Breast epithelium (tissue), 4 donors: ENCODE data around the gene BNC2. TPM values are rescaled to one million over a fixed set of nuclear protein-coding genes. Genes with fewer than 3 reads are reported as not detected.

Source experiments
- DNase-seq, 2 donors: peaks; one replicate each; pipeline ENCODE4 v3.0.0-alpha.2; 2019; ENCODE audit warnings: low spot score in 2 of 2
- H3K27ac ChIP-seq, 2 donors: fragments of 200-600 bp; sonication (generic) in 1 of 2; one replicate each; pipeline ENCODE4 v1.5.1; 2016 to 2019; ENCODE audit warnings: mild to moderate bottlenecking in 1 of 2
- H3K27me3 ChIP-seq, 2 donors: fragments of 200-600 bp; sonication (generic) in 1 of 2; one replicate each; pipeline versions ENCODE4 v1.5.1 to v1.6.0; 2017 to 2019; ENCODE audit warnings: control low read depth in 1 of 2, mild to moderate bottlenecking in 1 of 2
- H3K36me3 ChIP-seq: fragments of 200-600 bp; one replicate; pipeline ENCODE4 v1.5.1; 2019
- H3K4me1 ChIP-seq, 2 donors: fragments of 200-600 bp; sonication (generic); one replicate each; pipeline ENCODE4 v1.5.1; 2016 to 2019; ENCODE audit warnings: control low read depth in 1 of 2
- H3K4me3 ChIP-seq, 3 donors: fragments of 200-600 bp; sonication (generic); 1 replicate in 2 of 3; 2 replicates in 1 of 3; pipeline ENCODE4 v1.5.1; 2016 to 2019; ENCODE audit warnings: mild to moderate bottlenecking in 3 of 3, moderate library complexity in 2 of 3
- H3K9me3 ChIP-seq, 2 donors: fragments of 200-600 bp; sonication (generic) in 1 of 2; one replicate each; pipeline ENCODE4 v1.5.1; 2016 to 2019; ENCODE audit warnings: control low read depth in 1 of 2
- CTCF ChIP-seq, 3 donors: fragments of 450-650 bp; IDR thresholded peaks; one replicate each; pipeline ENCODE4 v1.5.1; 2016 to 2017; ENCODE audit warnings: antibody characterized with exemption in 3 of 3, mild to moderate bottlenecking in 3 of 3, moderate library complexity in 3 of 3
- POLR2A ChIP-seq: fragments of 450-650 bp; IDR thresholded peaks from one replicate; pipeline ENCODE4 v1.6.1; 2016; ENCODE audit warnings: antibody characterized with exemption, mild to moderate bottlenecking, moderate library complexity
- POLR2AphosphoS5 ChIP-seq, 3 donors: sonication (generic); formaldehyde crosslinking; IDR thresholded peaks; one replicate each; pipeline ENCODE4 v1.6.1; 2017; ENCODE audit warnings: antibody characterized with exemption in 3 of 3
- intact Hi-C: fragments of 100-400 bp; cut with DNase I; formaldehyde crosslinking; loops from one replicate; pipeline ENCODE4 v1.15.1; 2023; ENCODE audit warnings: low total_unique reads
- total RNA-seq, 3 donors: library from RNA; depleted of rRNA; stranded (reverse); fragments of >200 nt; gene quantifications; one replicate each; pipeline ENCODE4 v1.1.0, GENCODE V29; 2016

BNC2 gene
- total RNA-seq, 3 donors from 2014 or later: 15.8 to 21.1 (median 17.0) TPM

- intact Hi-C loops: no loop called here
- H3K4me1 ChIP-seq: no peaks in the 10 kb centered on the region
- H3K4me3 ChIP-seq: no peak overlapping the region
- no peak for DNase-seq
- TF ChIP-seq POLR2A (no peak), CTCF (IDR thresholded peaks at IDR 0.05) (no peak), POLR2AphosphoS5 (IDR thresholded peaks at IDR 0.05) (no peak)
- H3K36me3 ChIP-seq: no peaks in the 10 kb centered on the region
- H3K27ac ChIP-seq: no peak overlapping the region
- no peaks in the 10 kb centered on the region for H3K9me3 ChIP-seq
- no peaks in the 10 kb centered on the region for H3K27me3 ChIP-seq
Measured at GRCh38 chr9:16414451-16414850, 456.0 kb downstream of the BNC2 start.

GRCh38 chr9:16413509-16414016, 456.9 kb downstream of the BNC2 start:
- intact Hi-C loops: no loop called here
- Histone ChIP-seq H3K27ac (peak overlapping the region in 1 of 2 donors; percentile 71), H3K4me3 (no peak overlapping the region), H3K36me3 (no peaks in the 10 kb centered on the region), H3K4me1 (no peaks in the 10 kb centered on the region), H3K27me3 (no peaks in the 10 kb centered on the region), H3K9me3 (no peaks in the 10 kb centered on the region)
- no peak for TF ChIP-seq CTCF (IDR thresholded peaks at IDR 0.05)
- TF ChIP-seq POLR2AphosphoS5 (IDR thresholded peaks at IDR 0.05): peak; percentile 47 to 64 (median 60)
- no peak for TF ChIP-seq POLR2A
- DNase-seq: no peak

- Histone ChIP-seq H3K4me3 (no peak overlapping the region), H3K9me3 (no peaks in the 10 kb centered on the region), H3K4me1 (no peaks in the 10 kb centered on the region), H3K36me3 (no peaks in the 10 kb centered on the region), H3K27me3 (no peaks in the 10 kb centered on the region), H3K27ac (no peak overlapping the region)
- intact Hi-C loops: no loop called here
- DNase-seq: no peak
- TF ChIP-seq CTCF (IDR thresholded peaks at IDR 0.05): no peak
- TF ChIP-seq POLR2A: no peak
- TF ChIP-seq POLR2AphosphoS5 (IDR thresholded peaks at IDR 0.05): no peak
Measured at GRCh38 chr9:16412740-16413139, 457.7 kb downstream of the BNC2 start.

GRCh38 chr9:16411311-16411710, 459.2 kb downstream of the BNC2 start:
- Histone ChIP-seq H3K4me1 (no peaks in the 10 kb centered on the region), H3K27me3 (no peaks in the 10 kb centered on the region), H3K4me3 (no peak overlapping the region), H3K27ac (no peak overlapping the region), H3K9me3 (no peaks in the 10 kb centered on the region), H3K36me3 (no peaks in the 10 kb centered on the region)
- intact Hi-C loops: no loop called here
- TF ChIP-seq CTCF (IDR thresholded peaks at IDR 0.05) (no peak), POLR2A (no peak), POLR2AphosphoS5 (IDR thresholded peaks at IDR 0.05) (no peak)
- no peak for DNase-seq

GRCh38 chr9:16410601-16411280, 459.7 kb downstream of the BNC2 start:
- intact Hi-C loops: no loop called here
- no peak for DNase-seq
- Histone ChIP-seq H3K27ac (no peak overlapping the region), H3K36me3 (no peaks in the 10 kb centered on the region), H3K4me1 (no peaks in the 10 kb centered on the region), H3K4me3 (no peak overlapping the region), H3K27me3 (no peaks in the 10 kb centered on the region), H3K9me3 (no peaks in the 10 kb centered on the region)
- TF ChIP-seq POLR2AphosphoS5 (IDR thresholded peaks at IDR 0.05) (no peak), POLR2A (no peak), CTCF (IDR thresholded peaks at IDR 0.05) (no peak)
